Right renal pelvis (tissue), 4 donors: ENCODE results near the gene MIDN. TPM values are rescaled to one million over a fixed set of nuclear protein-coding genes. Genes with fewer than 3 reads are reported as not detected.
"Not testable (repeated sequence)": the region's sequence is repeated elsewhere in the genome, so short reads cannot be mapped to it uniquely, and the experiment has no call there.

Experiments
- DNase-seq, 4 donors: peaks; one replicate each; pipeline ENCODE4 v3.0.0-alpha.2; 2013; ENCODE audit warnings: low read depth in 4 of 4, low spot score in 3 of 4, missing footprints in 1 of 4
- polyA plus RNA-seq, 4 donors: library from polyadenylated mRNA; unstranded; fragments of 120-200 nt; gene quantifications; one replicate each; pipeline ENCODE4 v1.2.1, GENCODE V29; 2013; ENCODE audit not compliant: insufficient read length in 4 of 4

The MIDN gene
- polyA plus RNA-seq: 10 to 100 TPM; 50.1 to 66.0 (median 52.7) TPM

DNA sequence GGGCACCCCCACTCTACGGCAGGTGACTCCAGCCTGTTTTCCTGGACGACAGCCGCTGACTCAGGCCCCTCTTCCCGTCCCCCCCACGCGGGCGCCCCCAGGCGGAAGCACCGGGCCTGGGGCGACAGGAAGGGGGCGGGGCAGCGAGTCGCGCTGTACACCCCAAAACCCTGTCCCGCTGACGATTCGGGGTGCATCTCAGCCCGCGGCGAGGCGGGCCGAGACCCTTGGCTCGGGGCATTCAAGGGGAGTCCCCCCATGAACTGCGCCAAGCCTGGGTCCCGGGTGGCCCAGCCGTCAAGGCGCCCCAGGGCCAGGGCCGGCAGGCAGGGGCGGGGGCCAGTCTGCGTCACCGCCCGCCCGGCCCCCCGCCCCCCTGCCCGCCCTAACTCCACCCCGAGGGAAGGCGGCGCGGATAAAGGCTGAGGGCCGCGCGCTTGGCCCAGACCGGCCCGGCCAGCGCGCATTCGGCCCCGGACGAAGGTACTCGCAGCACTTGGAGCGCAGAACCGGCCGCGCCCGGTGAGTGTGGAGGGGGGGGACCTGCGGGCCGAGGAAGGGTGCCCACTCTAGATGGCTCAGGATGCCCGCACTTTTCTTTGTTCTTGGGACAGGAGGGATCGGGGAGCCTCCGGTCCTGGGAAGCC, at the start of gene MIDN:
Gene MIDN, plus strand, starts transcription at position 445 of the 647 bp plus-strand sequence. CDS start 1,714 bp downstream, outside the sequence.
- DNase-seq: no peak

DNA sequence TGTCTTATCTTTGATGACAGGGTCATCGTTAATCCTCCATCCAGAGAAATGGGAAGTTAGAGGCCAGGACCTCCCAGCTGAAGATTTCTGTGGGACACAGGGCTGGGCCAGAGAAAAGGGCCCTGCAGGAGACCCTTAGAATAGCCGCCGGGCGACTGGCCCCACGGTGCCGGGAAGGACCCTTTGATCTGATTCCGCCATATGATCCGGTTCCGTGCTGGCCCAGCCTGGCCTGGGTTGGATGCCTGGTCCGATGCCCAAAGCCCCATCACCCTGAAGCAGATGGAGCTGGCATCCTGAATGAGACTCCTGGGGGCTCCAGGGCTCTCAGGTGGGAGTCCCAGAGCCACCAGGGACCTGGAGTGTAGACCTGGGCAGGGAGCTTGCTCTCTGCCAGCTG, 48.9 kb upstream of the MIDN start:
- DNase-seq: no peak

- not testable (repeated sequence) for DNase-seq
Observed at GRCh38 chr19:1200614-1201013, 47.8 kb upstream of the MIDN start.

GRCh38 chr19:1205114-1206099, 43.0 kb upstream of the MIDN start, which contains the start of gene STK11:
Gene STK11, plus strand, starts transcription at chr19:1205778. Its CDS starts 1,136 bp downstream, at chr19:1206914.
- peak; percentile 90 to 93 (median 90) for DNase-seq

- no peak for DNase-seq
Observed at GRCh38 chr19:1206150-1206863, 42.1 kb upstream of the MIDN start.

- no peak for DNase-seq
Observed at GRCh38 chr19:1206864-1207450, 41.4 kb upstream of the MIDN start.

DNA sequence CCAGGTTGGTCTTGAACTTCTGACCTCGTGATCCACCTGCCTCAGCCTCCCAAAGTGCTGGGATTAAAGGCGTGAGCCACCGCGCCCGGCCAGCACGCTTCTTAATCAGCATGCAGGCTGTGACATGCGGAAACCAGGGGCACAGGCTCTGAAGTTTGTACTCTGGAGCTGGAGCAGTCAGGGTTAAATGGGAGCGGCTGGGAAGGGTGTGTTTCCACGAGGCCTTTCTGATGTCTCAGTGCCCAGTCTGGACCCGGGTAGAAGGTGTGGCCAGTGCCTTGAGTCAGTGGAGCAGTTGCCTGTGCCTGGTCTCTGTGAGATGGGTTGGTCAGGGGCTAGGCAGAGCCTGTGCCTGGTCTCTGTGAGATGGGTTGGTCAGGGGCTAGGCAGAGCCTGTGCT, 39.6 kb upstream of the MIDN start:
- DNase-seq: not testable (repeated sequence)

DNA sequence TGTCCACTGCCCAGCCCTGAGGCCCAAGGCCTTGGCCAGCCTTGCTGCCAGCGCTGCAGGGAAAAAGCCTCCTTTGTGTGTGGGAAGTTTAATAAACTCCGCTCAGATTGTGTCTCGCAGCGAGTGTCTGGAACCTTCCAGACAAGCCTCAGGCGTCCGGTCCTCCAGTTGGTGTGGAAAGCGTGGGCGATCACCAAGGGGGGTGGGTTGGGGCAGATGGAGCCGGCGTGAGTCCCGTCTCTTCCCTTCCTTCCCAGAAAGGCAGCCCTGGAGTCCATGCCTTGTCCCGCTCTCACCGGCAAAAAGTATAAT, 38.2 kb upstream of the MIDN start:
- no peak for DNase-seq

- no peak for DNase-seq
Observed at GRCh38 chr19:1211494-1212234, 36.7 kb upstream of the MIDN start.

DNA sequence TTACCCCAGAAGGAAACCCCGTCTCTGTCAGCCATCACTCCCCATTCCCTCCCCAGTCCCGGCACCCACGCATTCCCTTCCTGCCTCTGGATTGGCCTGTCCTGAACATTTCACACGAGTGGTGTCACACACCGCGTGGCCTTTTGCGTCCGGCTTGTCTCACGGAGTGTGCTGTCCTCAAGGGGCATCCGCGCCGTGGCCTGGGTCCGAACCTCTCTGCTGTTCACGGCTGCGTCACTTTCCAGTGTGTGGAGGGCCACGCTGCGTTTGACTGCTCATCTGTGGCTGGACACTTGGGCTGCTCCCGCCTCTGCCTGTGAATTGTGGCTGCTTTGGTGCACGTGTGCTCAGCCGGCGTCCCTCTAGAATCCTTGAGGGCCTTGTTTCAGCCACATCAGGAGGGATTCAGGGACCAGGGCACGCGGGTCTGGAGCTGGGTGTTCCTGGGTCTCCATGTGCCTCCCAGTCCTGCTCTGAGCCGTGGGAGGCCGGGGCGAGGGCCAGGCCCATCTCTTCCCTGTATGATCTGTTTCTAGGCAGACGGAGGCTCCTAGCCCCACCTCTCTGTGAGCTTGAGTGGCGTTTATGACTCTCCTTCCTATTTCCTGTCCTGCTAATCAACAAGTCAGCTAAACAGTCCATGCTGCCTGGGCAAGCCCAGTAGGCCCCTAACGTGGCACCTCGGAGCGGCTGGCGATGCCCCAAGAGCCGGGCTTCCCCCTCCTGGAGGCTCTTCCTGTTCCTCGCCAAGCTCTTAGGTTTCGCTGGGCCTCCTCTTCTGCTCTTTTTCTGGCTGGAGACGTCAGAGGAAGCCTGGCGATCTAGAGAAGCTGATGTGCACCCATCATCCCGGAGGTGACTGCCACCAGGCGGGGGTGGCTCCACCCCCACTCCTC, 34.7 kb upstream of the MIDN start:
- no peak for DNase-seq

DNA sequence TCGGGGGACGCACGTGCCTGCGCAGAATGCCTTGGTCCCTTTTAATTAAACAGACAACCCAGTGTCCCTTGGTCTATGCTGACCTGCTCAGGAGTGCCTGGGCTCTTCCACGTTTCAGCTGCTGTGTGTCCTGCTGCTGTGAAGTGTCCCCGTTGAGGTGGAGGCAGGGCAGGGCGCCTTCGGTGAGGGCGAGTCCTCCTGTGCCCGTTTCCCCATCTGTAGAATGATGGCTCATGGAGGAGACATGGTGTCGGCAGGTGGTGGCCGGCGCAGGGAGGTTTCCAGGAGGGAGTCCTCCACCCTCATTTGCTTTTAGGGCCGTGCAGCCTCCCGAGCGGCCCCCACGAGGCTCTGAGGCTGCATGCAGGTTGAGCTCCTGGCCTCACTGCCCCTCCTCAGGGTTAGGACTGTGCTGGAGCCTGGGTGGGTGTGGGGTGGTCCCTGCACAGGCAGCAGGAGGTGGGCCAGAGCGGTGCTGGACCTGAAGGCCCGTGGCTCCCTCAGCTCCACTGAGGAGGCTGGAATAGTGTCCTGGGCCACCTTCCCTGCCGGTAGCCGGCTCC, 34.0 kb upstream of the MIDN start:
- no peak for DNase-seq

DNA sequence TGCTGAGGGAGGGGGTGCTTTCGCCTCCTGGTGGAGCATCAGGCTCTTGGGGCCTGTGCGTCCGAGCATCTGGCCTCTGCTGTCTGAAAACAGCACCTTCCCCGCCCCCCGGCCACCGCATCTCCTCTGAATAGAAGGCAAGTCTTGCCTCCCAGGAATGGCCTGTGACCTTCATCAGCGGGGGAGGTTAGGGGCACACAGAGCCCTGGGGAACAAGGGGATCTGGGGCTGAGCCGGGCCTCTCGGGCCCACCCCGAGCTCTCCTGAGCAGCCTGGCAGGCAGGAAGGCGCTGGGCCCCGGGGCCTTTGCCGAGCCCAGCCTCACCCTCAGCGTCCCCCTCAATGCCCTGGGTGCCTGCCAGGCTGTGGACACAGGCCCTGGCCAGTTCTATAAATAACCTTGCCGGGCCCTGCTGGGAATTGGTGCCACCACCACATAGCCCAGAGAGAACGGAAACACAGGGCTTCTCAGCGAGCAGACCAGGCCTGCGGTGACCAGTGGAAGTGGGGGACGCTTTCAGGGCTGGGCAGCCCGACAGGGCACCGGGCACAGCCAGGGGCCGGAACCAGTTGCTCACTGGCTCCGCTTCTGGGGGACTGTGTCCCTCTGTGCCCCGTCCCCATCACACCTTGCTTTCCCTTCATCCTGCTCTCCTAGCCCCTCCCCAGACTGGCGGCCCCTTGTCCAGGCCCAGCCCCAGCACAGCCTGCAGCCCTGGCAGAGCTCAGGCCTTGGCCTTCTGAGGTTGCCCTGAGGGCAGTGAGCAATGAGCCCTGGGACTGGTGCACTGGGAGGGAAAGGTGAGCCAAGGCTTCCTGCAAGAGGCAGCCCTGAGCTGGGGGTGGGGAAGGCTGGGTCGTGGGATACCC, 33.3 kb upstream of the MIDN start:
- DNase-seq: no peak

- DNase-seq: no peak
Observed at GRCh38 chr19:1216756-1217155, 31.6 kb upstream of the MIDN start.

GRCh38 chr19:1217366-1217765, 31.0 kb upstream of the MIDN start:
- no peak for DNase-seq

DNA sequence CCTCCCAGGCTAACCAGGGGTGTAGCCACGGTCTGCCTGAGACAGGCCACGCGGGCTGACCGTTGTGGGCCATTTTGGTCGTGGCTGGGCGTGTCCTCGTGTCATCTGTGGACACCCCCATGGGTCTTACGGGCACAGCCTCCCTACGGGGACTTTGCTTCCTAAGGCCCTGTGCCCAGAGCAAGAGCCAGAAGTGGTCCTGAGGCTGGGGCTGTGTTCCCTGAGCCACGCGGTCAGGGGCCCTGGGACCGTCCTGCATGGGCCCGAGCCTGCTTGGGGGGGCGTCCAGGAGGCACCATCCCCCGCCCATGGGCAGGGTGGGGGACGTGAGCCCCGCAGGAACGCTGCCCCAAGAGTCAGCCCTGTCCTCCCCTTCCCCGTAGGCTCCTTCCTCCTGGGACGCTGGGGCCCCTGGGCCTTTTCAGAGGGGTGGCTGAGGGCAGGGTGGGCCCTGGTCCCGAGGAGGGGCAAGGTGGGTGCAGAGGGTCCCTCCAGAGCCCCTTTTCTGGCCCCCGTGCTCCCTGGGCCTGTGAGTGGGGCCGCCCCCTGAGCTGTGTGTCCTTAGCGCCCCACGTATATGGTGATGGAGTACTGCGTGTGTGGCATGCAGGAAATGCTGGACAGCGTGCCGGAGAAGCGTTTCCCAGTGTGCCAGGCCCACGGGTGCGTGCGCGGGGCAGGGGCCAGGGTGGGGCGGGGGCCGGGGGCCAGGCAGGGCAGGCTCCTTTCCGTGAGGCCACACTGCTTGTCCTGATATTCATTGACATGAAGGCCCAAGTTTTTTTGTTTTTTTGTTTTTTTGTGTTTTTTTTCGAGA, 29.4 kb upstream of the MIDN start:
- no peak for DNase-seq

- DNase-seq: no peak
Observed at GRCh38 chr19:1219786-1220476, 28.5 kb upstream of the MIDN start.
